ENCODE data around the gene SHC3. TPM values are rescaled to one million over a fixed set of nuclear protein-coding genes. Genes with fewer than 3 reads are reported as not detected.

SHC3 gene
- total and polyA plus RNA-seq, 2 experiments from 2014 or later = 1.3 to 2.9 TPM

GRCh38 chr9:89006267-89006666 is 172.4 kb downstream of the SHC3 start:
- Histone ChIP-seq H3K79me2 (replicated peaks; ENCODE audit: insufficient read depth) (no peaks in the 10 kb centered on the region), H3K4me1 (ENCODE audit: insufficient read depth) (peaks cover 14% of the 10 kb centered on the region), H3K9me2 (ENCODE audit: insufficient read depth) (no peaks in the 10 kb centered on the region), H3K27me3 (ENCODE audit: insufficient read depth) (no peaks in the 10 kb centered on the region), H3K4me2 (no peak overlapping the region), H4K20me1 (replicated peaks; ENCODE audit: insufficient read depth) (0 out of 2 replicates have a peak, but pooled peaks cover 5% of the 10 kb centered on the region), H3K27ac (ENCODE audit: low read depth) (no peak overlapping the region), H3K4me3 (no peak overlapping the region), H3F3A (replicated peaks; ENCODE audit: low read depth) (no peaks in the 10 kb centered on the region; the same call in 1 of the 2 replicates), H2AFZ (no peak overlapping the region), H3K36me3 (ENCODE audit: insufficient read depth) (no peaks in the 10 kb centered on the region)
- ATAC-seq (no peak), DNase-seq (ENCODE audit: low spot score) (no peak)
- Mint-ChIP-seq H3K4me3 (no peak overlapping the region), H3K4me1 (peaks cover 29% of the 10 kb centered on the region), H3K9me3 (no peaks in the 10 kb centered on the region), H3K36me3 (ENCODE audit: low read depth) (peaks cover 7% of the 10 kb centered on the region), H3K27ac (no peak overlapping the region), H3K27me3 (ENCODE audit: insufficient read depth, low read depth, poor library complexity) (peaks cover 7% of the 10 kb centered on the region)
- TF ChIP-seq ZNF331 (CRISPR knock-in tag; IDR thresholded peaks at IDR 0.05; ENCODE audit: low read depth) (no peak), REST (IDR thresholded peaks at IDR 0.05; ENCODE audit: unreplicated experiment) (no peak), ETS1 (IDR thresholded peaks at IDR 0.05) (no peak), EZH2phosphoT487 (IDR thresholded peaks at IDR 0.05; ENCODE audit: unreplicated experiment) (no peak), STAT1 (IDR thresholded peaks at IDR 0.05; ENCODE audit: unreplicated experiment) (no peak), CTCF (conservative IDR thresholded peaks at IDR 0.05; ENCODE audit: low read depth in 2 of 2) (no peak), EZH2 (IDR thresholded peaks at IDR 0.05; ENCODE audit: low read depth, unreplicated experiment) (no peak), ZNF114 (CRISPR knock-in tag; IDR thresholded peaks at IDR 0.05) (no peak), JUNB (IDR thresholded peaks at IDR 0.05; ENCODE audit: unreplicated experiment) (no peak), CREB1 (CRISPR knock-in tag; IDR thresholded peaks at IDR 0.05; ENCODE audit: low read depth) (no peak)

All from GM23338 (cell line).